Caco-2 (cell line): ENCODE measurements around the gene TNS3. TPM values are rescaled to one million over a fixed set of nuclear protein-coding genes. Genes with fewer than 3 reads are reported as not detected.

Source experiments
- BruUV-seq: library from RNA; stranded (reverse); fragments of 400-500 nt; replicated peaks from 2 replicates; lab custom pipeline; 2021; lab: Mats Ljungman, UMichigan
- CTCF ChIA-PET: fragments of 300-600 bp; sonication (Branson Sonifier 250); formaldehyde crosslinking; loops from one replicate; lab custom pipeline; 2022; ENCODE audit warnings: antibody characterized with exemption; lab: Charles Lee
- POLR2A ChIA-PET: fragments of 300-600 bp; sonication (Branson Sonifier 250); formaldehyde crosslinking; loops from one replicate; lab custom pipeline; 2022; ENCODE audit warnings: antibody characterized with exemption; lab: Charles Lee
- DNase-seq, 2 experiments: peaks; one replicate each; pipeline versions ENCODE4 v3.0.0 to v3.0.0-alpha.2; 2020 to 2022
- H3K27me3 ChIP-seq: replicated peaks from 2 replicates; pipeline ENCODE4 v1.6.0; 2011; ENCODE audit warnings: low read length; ENCODE audit not compliant: control insufficient read depth, insufficient read depth
- H3K36me3 ChIP-seq: 2 replicates; pipeline ENCODE4 v1.5.1; 2011; ENCODE audit warnings: low read length; ENCODE audit not compliant: control insufficient read depth, insufficient read depth
- H3K4me1 ChIP-seq: fragments of 250-450 bp; sonication (Bioruptor Pico); 2 replicates; pipeline ENCODE4 v1.5.1; 2020; ENCODE audit warnings: mild to moderate bottlenecking
- H3K4me3 ChIP-seq: 2 replicates; pipeline ENCODE4 v1.5.1; 2011; ENCODE audit warnings: low read depth, mild to moderate bottlenecking, control low read depth, low read length
- H3K9me3 ChIP-seq: fragments of 250-450 bp; sonication (Bioruptor Pico); 2 replicates; pipeline ENCODE4 v1.5.1; 2020; ENCODE audit warnings: mild to moderate bottlenecking, moderate library complexity
- H3K27ac Mint-ChIP-seq: one replicate; pipeline ENCODE4 v1.8.0; 2022; ENCODE audit warnings: mixed read lengths; ENCODE audit not compliant: unreplicated experiment
- H3K27me3 Mint-ChIP-seq: one replicate; pipeline ENCODE4 v1.8.0; 2022; ENCODE audit warnings: mixed read lengths; ENCODE audit not compliant: insufficient read depth, unreplicated experiment
- H3K36me3 Mint-ChIP-seq: one replicate; pipeline ENCODE4 v1.8.0; 2022; ENCODE audit warnings: mild to moderate bottlenecking, mixed read lengths; ENCODE audit not compliant: insufficient read depth, unreplicated experiment
- H3K4me1 Mint-ChIP-seq: one replicate; pipeline ENCODE4 v1.8.0; 2022; ENCODE audit warnings: low read depth, mixed read lengths; ENCODE audit not compliant: unreplicated experiment
- H3K4me3 Mint-ChIP-seq: one replicate; pipeline ENCODE4 v1.8.0; 2022; ENCODE audit warnings: mild to moderate bottlenecking, moderate library complexity, mixed read lengths; ENCODE audit not compliant: unreplicated experiment
- H3K9me3 Mint-ChIP-seq: one replicate; pipeline ENCODE4 v1.8.0; 2022; ENCODE audit warnings: mixed read lengths; ENCODE audit not compliant: unreplicated experiment
- intact Hi-C: fragments of 100-400 bp; cut with micrococcal nuclease; formaldehyde crosslinking; loops from one replicate; pipeline ENCODE4 v1.10.0; 2022; ENCODE audit not compliant: unreplicated experiment
- total RNA-seq: library from RNA; stranded (reverse); gene quantifications from 2 replicates; pipeline ENCODE4 v1.2.3, GENCODE V29; 2022
- TF ChIP-seq, protein P1 (sequence below), 2 experiments: fragments of 200-600 bp in 1 of 2; IDR thresholded peaks; 1 replicate in 1 of 2; 2 replicates in 1 of 2; pipeline versions ENCODE4 v1.5.1 to v1.8.0; 2011 to 2022; ENCODE audit warnings: antibody characterized with exemption in 1 of 2, control low read depth in 1 of 2, inconsistent platforms in 1 of 2, low read depth in 1 of 2, low read length in 1 of 2, mild to moderate bottlenecking in 1 of 2, moderate library complexity in 1 of 2; ENCODE audit not compliant: insufficient read depth in 1 of 2, severe bottlenecking in 1 of 2, unreplicated experiment in 1 of 2

TNS3 gene
- total RNA-seq, 1 experiment from 2014 or later = 263 TPM

DNA sequence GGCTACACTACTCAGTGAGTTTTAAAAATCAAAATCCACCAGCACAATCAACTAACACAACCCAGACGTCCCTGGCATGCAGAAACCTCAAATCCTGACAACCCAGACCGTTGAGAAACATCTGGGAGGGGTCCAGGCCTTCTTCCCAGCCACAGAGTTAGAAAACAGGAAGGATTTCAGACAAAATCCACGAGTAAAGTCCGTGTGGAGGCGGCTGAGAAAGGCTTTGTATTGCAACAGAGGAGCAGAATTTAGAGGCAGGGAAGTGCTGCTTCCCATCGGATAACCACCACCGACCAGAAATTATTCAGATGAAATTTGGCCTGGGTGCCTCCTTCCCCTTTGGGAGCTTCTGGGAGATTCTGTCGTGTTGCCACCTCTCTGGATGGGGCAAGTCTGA is 61.5 kb downstream of the TNS3 start:
- POLR2A ChIA-PET = no interaction called here
- CTCF ChIA-PET = no interaction called here
- Histone ChIP-seq H3K4me1 (peaks cover 22% of the 10 kb centered on the region), H3K4me3 (no peak overlapping the region), H3K27me3 (no peaks in the 10 kb centered on the region; the same call in 1 of the 2 replicates), H3K9me3 (no peaks in the 10 kb centered on the region), H3K36me3 (peaks cover 10% of the 10 kb centered on the region)
- H3K9me3 Mint-ChIP-seq = no peaks in the 10 kb centered on the region
- no peaks in the 10 kb centered on the region for H3K36me3 Mint-ChIP-seq
- intact Hi-C loops = no loop called here
- H3K27me3 Mint-ChIP-seq = no peaks in the 10 kb centered on the region
- H3K4me3 Mint-ChIP-seq = no peak overlapping the region
- TF ChIP-seq, protein P1, sequence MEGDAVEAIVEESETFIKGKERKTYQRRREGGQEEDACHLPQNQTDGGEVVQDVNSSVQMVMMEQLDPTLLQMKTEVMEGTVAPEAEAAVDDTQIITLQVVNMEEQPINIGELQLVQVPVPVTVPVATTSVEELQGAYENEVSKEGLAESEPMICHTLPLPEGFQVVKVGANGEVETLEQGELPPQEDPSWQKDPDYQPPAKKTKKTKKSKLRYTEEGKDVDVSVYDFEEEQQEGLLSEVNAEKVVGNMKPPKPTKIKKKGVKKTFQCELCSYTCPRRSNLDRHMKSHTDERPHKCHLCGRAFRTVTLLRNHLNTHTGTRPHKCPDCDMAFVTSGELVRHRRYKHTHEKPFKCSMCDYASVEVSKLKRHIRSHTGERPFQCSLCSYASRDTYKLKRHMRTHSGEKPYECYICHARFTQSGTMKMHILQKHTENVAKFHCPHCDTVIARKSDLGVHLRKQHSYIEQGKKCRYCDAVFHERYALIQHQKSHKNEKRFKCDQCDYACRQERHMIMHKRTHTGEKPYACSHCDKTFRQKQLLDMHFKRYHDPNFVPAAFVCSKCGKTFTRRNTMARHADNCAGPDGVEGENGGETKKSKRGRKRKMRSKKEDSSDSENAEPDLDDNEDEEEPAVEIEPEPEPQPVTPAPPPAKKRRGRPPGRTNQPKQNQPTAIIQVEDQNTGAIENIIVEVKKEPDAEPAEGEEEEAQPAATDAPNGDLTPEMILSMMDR (IDR thresholded peaks at IDR 0.05; ENCODE audit: insufficient read depth in 1 of 2, low read depth in 1 of 2, low read length in 1 of 2, severe bottlenecking in 1 of 2, unreplicated experiment in 1 of 2) = no peak
- peaks cover 26% of the 10 kb centered on the region for H3K4me1 Mint-ChIP-seq
- peak overlapping the region; percentile 65 for H3K27ac Mint-ChIP-seq
- DNase-seq = no peak
- no TSS peak for BruUV-seq

DNA sequence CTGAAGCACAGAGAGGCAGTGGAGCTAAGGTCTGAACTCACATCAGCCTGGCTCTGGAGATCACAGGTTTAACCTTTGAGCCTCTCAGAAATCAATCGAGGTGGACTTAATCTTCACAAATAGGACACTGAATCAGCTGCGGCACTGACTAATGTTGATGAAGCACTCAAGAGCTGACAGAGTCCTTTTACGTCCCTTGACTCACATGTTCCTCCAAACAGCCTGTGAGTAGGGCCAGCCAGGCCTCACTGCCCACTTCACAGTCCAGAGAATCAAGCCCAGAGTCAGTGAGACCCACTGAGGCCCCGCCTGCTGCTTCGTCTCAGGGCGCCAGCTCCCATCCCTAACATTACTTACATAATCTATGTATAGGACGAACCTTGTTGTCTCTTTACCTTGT is 63.1 kb downstream of the TNS3 start:
- BruUV-seq = no TSS peak
- TF ChIP-seq, protein P1 (IDR thresholded peaks at IDR 0.05; ENCODE audit: insufficient read depth in 1 of 2, low read depth in 1 of 2, low read length in 1 of 2, severe bottlenecking in 1 of 2, unreplicated experiment in 1 of 2) = no peak
- no peaks in the 10 kb centered on the region; the same call in 1 of the 2 replicates for H3K27me3 ChIP-seq
- H3K4me3 ChIP-seq = no peak overlapping the region
- intact Hi-C loops = no loop called here
- Mint-ChIP-seq H3K27me3 (no peaks in the 10 kb centered on the region), H3K27ac (no peak overlapping the region), H3K4me3 (no peak overlapping the region), H3K9me3 (no peaks in the 10 kb centered on the region), H3K36me3 (no peaks in the 10 kb centered on the region), H3K4me1 (peaks cover 24% of the 10 kb centered on the region)
- POLR2A ChIA-PET = no interaction called here
- H3K9me3 ChIP-seq = no peaks in the 10 kb centered on the region
- CTCF ChIA-PET = no interaction called here
- no peak for DNase-seq
- H3K36me3 ChIP-seq = peaks cover 10% of the 10 kb centered on the region
- peaks cover 24% of the 10 kb centered on the region for H3K4me1 ChIP-seq

DNA sequence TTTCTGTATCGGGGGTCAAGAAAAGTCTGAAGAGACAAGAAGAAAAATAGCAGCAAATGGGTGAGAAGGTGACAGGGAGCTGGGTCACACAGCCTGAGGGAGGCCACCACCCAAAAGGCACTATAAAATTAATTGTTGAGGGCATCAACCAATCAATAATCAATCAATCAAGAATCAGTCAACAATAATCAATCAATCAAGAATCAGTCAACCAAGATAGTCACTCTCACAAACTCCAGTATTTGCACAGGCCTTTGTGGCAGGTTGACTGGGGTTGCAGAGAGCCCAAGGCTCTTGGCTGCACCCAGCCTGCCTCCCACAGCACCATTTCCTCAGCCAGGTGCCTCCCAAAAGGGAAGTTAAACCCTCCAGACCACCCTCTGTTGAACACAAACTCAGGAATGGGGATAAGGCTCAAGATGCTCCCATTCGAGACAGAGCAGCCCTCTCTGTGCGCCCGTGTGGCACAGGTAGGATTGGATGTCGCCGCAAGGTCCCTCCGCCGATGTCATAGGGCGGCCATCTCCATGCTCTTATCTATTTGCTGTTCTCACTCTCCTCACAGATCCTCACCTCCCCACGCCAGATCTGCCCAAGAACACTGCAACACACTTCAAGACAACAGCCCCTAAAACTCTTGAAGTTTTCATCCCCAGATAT is 64.0 kb downstream of the TNS3 start:
- Mint-ChIP-seq H3K4me1 (peaks cover 18% of the 10 kb centered on the region), H3K9me3 (no peaks in the 10 kb centered on the region), H3K4me3 (no peak overlapping the region), H3K27ac (no peak overlapping the region), H3K27me3 (no peaks in the 10 kb centered on the region), H3K36me3 (no peaks in the 10 kb centered on the region)
- intact Hi-C loops = no loop called here
- POLR2A ChIA-PET = no interaction called here
- peaks cover 9% of the 10 kb centered on the region for H3K36me3 ChIP-seq
- TF ChIP-seq, protein P1 (IDR thresholded peaks at IDR 0.05; ENCODE audit: insufficient read depth in 1 of 2, low read depth in 1 of 2, low read length in 1 of 2, severe bottlenecking in 1 of 2, unreplicated experiment in 1 of 2) = no peak
- no peak overlapping the region for H3K4me3 ChIP-seq
- no peaks in the 10 kb centered on the region for H3K9me3 ChIP-seq
- H3K27me3 ChIP-seq = no peaks in the 10 kb centered on the region; the same call in 1 of the 2 replicates
- CTCF ChIA-PET = no interaction called here
- BruUV-seq = no TSS peak
- no peak for DNase-seq
- peaks cover 32% of the 10 kb centered on the region for H3K4me1 ChIP-seq
